Neuron (in vitro differentiated cells): ENCODE data around the gene MMD2.

Source experiments
- H2AFZ ChIP-seq: one replicate; pipeline ENCODE4 v1.6.1; 2013; ENCODE audit warnings: low read depth, mild to moderate bottlenecking, inconsistent platforms, low read length, moderate library complexity
- H3K27me3 ChIP-seq: one replicate; pipeline ENCODE4 v1.6.1; 2013; ENCODE audit warnings: low read length; ENCODE audit not compliant: insufficient read depth
- H3K36me3 ChIP-seq: one replicate; pipeline ENCODE4 v1.6.1; 2013; ENCODE audit warnings: low read length; ENCODE audit not compliant: insufficient read depth
- H3K4me1 ChIP-seq: one replicate; pipeline ENCODE4 v1.6.1; 2013; ENCODE audit warnings: low read length; ENCODE audit not compliant: insufficient read depth
- H3K4me3 ChIP-seq: 2 replicates; pipeline ENCODE4 v1.5.1; 2013; ENCODE audit warnings: mild to moderate bottlenecking, low read length, moderate library complexity
- H3K9me3 ChIP-seq: one replicate; pipeline ENCODE4 v1.6.1; 2013; ENCODE audit warnings: low read length

The MMD2 gene

GRCh38 chr7:4866528-4867496, 92.2 kb downstream of the MMD2 start:
- Histone ChIP-seq H3K27me3 (no peaks in the 10 kb centered on the region), H3K36me3 (no peaks in the 10 kb centered on the region), H3K9me3 (peaks cover 11% of the 10 kb centered on the region), H3K4me1 (peaks cover 10% of the 10 kb centered on the region), H3K4me3 (no peak overlapping the region), H2AFZ (no peak overlapping the region)

DNA sequence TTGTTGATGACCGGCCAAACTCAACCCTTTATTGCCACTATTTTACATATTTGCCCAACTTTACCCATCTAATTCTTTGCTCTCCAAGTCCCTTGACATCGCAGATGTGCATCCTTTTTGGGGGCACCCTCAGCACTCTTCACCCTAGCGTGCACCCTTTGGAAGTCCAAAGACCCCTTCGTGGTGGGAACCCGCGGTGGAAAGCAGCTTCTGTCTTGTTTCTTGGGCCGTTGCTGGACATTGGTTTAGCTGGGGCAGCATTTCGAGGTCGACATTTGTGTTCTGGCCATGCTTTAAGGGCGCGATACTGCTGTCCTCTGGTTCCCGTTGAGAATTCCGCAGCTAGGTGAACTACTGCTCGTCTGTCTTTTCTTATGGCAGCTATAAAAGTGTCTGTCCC, 96.8 kb downstream of the MMD2 start:
- Histone ChIP-seq H3K4me3 (no peak overlapping the region), H3K36me3 (no peaks in the 10 kb centered on the region), H3K27me3 (no peaks in the 10 kb centered on the region), H2AFZ (no peak overlapping the region), H3K4me1 (peaks cover 10% of the 10 kb centered on the region), H3K9me3 (peaks cover 10% of the 10 kb centered on the region)

DNA sequence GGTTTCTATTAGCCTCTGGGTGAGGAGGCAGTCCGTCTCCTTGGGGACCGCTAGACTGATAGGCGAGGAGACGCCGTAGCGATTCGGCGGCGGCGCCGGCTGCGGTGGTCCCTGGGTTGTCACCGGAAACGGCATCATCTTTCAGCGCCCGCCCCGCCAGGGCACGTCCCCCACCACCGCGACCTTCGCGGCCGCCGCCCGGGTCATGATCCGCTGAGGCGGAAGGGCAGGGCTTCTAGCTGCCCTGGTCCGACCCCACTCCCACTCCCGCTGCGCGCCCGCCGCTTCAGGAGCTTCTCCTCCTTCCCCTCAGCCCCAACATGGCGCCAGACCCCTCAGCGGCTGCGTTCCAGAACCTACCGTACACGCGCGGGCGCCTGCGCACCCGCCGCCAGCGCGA, 97.3 kb downstream of the MMD2 start, which contains the start of gene PAPOLB:
TSS of gene PAPOLB (minus strand) at position 358 of the 400 bp plus-strand sequence. CDS start at position 138, 220 bp downstream.
- Histone ChIP-seq H2AFZ (no peak within 1 kb of the TSS), H3K4me3 (no peak within 1 kb of the TSS), H3K27me3 (no peaks in the 10 kb centered on the region), H3K9me3 (peaks cover 10% of the 10 kb centered on the region), H3K4me1 (peaks cover 11% of the 10 kb centered on the region), H3K36me3 (no peaks in the 10 kb centered on the region)

DNA sequence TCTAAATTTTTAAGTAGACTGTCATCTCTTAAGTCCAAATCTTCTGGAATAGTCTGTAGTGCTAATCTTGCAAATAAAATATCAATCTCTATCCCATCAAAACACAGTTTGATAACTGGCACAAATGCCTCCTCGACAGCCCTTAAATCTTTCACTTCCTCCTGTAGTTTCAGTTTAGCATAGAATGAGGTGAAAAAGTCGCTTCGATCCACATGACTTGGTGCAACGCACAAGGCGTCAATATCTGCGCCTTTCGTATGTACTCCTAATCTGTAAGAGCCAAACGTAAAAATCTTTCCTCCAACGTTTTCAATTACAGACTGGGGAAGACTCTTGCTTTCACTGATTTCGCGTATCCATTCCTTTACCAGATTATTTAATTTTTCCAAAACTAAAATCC, 97.8 kb downstream of the MMD2 start:
- peaks cover 7% of the 10 kb centered on the region for H3K4me1 ChIP-seq
- H3K9me3 ChIP-seq: peaks cover 10% of the 10 kb centered on the region
- H2AFZ ChIP-seq: no peak overlapping the region
- H3K4me3 ChIP-seq: no peak overlapping the region
- H3K27me3 ChIP-seq: no peaks in the 10 kb centered on the region
- H3K36me3 ChIP-seq: no peaks in the 10 kb centered on the region

DNA sequence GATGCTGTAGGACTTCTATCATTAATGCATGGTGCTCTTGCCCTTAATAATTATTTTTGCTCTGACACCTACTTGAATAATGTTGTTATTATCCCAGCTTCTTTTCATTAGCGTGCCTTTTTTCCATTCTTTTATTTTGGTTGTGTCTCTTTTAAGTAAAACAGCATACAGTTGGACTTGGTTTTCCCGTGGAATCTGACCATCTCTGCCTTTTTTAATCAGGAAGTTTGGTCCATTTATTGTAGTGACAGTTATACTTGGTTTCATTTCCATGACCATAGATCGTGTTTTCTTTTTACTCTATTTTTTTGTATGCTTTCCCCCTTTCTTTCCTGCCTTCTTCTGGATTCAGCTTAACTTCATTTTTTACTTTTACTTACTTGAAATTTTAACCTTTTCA, 101.8 kb downstream of the MMD2 start:
- Histone ChIP-seq H3K4me3 (no peak overlapping the region), H2AFZ (no peak overlapping the region), H3K4me1 (peaks cover 4% of the 10 kb centered on the region), H3K36me3 (no peaks in the 10 kb centered on the region), H3K27me3 (no peaks in the 10 kb centered on the region), H3K9me3 (peaks cover 5% of the 10 kb centered on the region)

GRCh38 chr7:4856336-4857057, 102.5 kb downstream of the MMD2 start:
- H3K9me3 ChIP-seq: peaks cover under 1% of the 10 kb centered on the region
- no peaks in the 10 kb centered on the region for H3K27me3 ChIP-seq
- no peak overlapping the region for H2AFZ ChIP-seq
- no peak overlapping the region for H3K4me3 ChIP-seq
- no peaks in the 10 kb centered on the region for H3K36me3 ChIP-seq
- peaks cover 4% of the 10 kb centered on the region for H3K4me1 ChIP-seq
